ENCODE data around the gene UCMA.
"Not testable (repeated sequence)": the region's sequence is repeated elsewhere in the genome, so short reads cannot be mapped to it uniquely, and the experiment has no call there.

DNA sequence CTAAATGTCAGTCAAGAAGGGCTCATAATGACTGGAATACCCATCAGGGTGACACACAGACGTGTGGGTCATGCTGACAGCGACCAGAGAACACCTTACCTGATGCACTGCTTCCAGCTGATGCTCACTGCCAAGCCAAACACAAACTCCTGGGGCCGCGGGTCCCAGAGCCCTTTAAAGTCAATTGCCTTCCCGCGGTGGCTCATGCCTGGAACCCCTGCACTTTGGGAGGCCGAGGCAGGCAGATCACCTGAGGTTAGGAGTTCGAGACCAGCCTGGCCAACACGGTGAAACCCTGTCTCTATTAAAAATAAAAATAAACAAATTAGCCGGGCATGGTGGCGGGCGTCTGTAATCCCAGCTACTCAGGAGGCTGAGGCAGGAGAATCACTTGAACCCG lies 562 bp upstream of the UCMA start:
- not testable (repeated sequence) for TF ChIP-seq POLR2A (IDR thresholded peaks at IDR 0.05)
- TF ChIP-seq, protein P1, sequence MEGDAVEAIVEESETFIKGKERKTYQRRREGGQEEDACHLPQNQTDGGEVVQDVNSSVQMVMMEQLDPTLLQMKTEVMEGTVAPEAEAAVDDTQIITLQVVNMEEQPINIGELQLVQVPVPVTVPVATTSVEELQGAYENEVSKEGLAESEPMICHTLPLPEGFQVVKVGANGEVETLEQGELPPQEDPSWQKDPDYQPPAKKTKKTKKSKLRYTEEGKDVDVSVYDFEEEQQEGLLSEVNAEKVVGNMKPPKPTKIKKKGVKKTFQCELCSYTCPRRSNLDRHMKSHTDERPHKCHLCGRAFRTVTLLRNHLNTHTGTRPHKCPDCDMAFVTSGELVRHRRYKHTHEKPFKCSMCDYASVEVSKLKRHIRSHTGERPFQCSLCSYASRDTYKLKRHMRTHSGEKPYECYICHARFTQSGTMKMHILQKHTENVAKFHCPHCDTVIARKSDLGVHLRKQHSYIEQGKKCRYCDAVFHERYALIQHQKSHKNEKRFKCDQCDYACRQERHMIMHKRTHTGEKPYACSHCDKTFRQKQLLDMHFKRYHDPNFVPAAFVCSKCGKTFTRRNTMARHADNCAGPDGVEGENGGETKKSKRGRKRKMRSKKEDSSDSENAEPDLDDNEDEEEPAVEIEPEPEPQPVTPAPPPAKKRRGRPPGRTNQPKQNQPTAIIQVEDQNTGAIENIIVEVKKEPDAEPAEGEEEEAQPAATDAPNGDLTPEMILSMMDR (IDR thresholded peaks at IDR 0.05), result not testable (repeated sequence)
